ENCODE results near the gene FREM1.

The FREM1 gene

DNA sequence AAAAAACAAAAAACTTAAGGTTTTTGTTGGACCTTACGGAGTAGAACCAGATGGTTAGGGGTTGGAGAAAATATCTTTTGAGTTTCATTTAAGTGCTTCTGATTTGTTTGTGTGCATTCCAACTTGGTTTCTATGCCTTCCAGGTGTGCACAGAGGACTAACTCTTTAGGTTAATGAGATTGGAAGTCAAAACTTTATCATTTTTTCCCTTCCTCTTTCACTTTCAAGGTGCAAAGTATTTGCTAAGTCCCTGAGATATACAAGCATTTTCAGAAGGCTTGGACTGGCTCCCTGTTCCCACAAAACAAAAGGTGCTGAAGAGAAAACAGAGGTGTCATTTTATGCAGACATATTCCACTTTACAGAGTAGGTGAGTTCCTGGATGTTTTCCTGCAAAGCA lies 157.4 kb downstream of the FREM1 start:
- DNase-seq = no peak

GRCh38 chr9:14752271-14752670 lies 158.0 kb downstream of the FREM1 start:
- no peak for DNase-seq

DNA sequence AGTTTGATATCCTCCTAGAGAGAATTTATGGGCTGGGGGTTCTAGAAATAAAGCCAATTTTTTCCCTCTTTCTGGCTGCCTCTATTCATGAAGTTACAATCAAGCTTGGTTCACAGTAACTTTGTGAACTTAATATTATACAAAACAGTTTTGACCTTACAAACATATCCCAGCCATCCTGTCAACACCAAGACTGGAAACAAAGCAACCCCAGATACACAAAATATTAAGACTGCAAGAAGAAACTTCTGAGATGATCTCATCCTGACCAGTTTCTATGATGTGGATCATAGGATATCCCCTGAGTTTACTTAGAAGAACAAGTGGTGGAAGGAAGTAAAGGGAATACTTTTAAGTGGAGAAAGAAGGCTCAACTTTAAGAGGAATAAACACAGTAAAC lies 159.4 kb downstream of the FREM1 start:
- DNase-seq = no peak

GRCh38 chr9:14749741-14750211 lies 160.5 kb downstream of the FREM1 start:
- no peak for DNase-seq

DNA sequence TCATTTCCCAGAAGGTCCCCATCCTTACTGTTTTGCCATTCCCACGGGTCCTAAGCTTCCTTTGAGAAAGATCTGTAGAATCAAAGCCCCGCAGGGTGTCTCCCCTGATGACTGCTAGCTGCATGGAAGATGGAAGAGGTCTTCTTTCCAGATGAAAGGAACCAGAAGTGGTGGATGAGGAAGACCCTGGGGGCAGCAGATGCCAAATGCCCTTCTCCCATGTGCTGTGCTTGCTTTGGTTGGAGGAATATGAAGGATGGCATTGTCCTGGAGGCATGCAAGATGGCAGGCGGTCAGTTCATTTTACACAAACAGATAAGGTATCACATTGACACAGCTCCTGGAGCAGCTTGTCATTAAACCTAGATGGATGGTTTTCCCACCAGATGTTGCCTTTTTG lies 161.9 kb downstream of the FREM1 start:
- DNase-seq = no peak

- DNase-seq = no peak
Observed at GRCh38 chr9:14747111-14747510, 163.1 kb downstream of the FREM1 start.

GRCh38 chr9:14746626-14747025 lies 163.6 kb downstream of the FREM1 start:
- DNase-seq = no peak

GRCh38 chr9:14744768-14745167 lies 165.5 kb downstream of the FREM1 start:
- no peak for DNase-seq

DNA sequence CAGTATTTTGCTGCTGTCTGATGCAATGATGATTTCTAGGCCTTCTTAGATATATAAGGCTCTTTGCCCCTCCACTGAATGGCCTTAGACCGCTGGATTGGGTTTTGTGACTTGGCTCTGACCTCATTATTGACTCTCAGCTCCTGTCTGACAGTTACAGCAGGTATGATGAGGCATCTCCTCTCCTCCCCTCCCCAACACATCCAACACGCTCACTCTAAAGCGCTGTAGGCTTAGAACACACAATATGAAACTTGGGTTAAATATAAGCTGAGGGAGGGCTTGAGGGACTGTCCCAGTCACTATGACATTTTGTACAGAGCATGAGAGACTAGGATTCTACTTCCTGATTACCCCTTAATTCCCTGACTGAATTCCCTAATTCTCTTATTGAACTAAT lies 168.9 kb downstream of the FREM1 start:
- no peak for DNase-seq

DNA sequence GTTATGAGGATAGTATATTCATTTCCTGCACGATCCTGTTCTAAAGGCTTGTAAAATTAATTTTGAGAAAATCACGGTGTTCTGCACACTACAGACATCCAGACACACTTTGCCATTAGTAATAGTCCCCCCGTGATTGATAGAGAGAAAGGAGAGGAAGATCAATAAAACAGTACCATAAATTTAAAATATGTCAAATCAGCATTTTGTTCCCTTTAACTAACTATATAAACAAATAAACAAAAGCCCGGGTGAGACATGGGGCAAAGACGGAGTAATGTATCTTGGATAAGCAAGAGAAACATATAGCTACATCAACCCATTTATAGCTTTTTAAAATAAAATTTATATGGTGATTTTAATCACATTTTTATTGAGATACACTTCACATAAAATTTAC lies 177.1 kb downstream of the FREM1 start:
- no peak for DNase-seq

- DNase-seq = no peak
Observed at GRCh38 chr9:14731294-14731981, 178.8 kb downstream of the FREM1 start.

DNA sequence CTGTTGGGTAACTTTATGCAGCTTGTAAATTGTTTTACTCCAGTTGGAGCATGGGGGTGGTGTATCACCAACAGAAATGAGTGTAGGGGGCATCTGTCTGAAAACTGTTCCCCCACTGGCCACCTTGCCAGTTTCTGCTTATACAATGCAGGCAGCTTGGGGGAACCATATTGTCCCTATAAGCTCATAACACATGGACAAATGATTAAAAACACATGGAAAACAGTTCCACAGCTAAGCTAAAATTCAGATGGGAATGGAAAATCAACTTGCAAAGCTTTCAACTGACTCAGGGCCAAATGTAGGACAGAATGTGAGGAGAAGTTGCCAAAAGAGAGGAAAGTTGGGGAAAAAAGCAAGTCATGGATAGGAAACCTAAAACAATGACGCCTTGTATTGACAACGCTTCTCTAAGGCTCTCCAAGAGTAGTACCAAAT lies 179.7 kb downstream of the FREM1 start:
- DNase-seq = no peak

GRCh38 chr9:14723301-14723700 lies 186.9 kb downstream of the FREM1 start:
- no peak for DNase-seq

GRCh38 chr9:14722391-14723035 lies 187.7 kb downstream of the FREM1 start, which contains the start of gene CER1:
CER1 (minus strand) TSS chr9:14722733; CDS start chr9:14722672, 61 bp downstream.
- no peak for DNase-seq

DNA sequence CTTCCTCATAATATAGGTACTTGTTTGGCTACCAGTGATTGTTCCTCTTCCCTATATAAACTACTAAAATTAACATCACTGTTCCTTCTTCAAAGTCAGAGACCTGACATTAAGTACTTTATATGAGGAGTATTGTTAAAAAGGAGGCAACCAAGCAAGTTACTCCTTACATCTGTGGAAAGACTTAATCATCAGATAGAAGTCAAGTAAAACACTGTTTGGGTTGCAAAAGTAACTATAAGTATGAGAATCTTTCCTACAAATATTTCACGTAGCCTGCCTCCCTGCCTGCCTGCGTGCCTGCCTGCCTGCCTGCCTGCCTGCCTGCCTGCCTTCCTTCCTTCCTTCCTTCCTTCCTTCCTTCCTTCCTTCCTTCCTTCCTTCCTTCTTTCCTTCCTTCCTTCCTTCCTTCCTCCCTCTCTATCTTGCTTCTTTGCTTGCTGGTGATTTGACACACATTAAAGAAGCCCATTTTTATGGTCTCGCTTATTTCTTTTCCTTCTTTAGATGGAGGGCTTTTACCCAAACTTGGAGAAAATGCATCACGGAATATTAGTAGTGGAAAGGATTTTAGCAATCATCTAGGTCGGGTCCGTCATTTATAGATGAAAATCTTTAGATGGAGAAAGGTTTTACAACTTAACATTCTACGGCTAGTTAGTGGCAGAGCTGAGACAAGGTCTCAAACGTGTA lies 190.9 kb downstream of the FREM1 start:
- DNase-seq = no peak

DNA sequence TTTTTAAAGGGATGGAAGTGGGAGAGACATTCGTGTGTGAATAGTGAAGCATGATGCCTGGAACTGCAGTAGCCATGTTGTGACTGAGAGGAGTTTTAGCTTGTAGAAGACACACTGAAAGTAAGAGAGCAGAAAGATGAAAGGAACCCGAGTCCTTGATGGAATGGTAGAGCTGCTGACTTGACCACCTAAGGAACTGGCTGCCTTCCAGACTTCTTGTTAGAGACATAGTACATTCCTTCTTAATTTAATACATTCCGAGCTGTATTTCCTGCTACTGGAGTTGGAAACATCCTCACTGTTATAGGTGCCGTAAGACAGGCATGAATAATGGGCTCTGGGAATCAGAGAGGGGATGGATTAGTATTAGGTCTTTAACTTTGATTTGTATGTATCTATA lies 195.1 kb downstream of the FREM1 start:
- DNase-seq = no peak

DNA sequence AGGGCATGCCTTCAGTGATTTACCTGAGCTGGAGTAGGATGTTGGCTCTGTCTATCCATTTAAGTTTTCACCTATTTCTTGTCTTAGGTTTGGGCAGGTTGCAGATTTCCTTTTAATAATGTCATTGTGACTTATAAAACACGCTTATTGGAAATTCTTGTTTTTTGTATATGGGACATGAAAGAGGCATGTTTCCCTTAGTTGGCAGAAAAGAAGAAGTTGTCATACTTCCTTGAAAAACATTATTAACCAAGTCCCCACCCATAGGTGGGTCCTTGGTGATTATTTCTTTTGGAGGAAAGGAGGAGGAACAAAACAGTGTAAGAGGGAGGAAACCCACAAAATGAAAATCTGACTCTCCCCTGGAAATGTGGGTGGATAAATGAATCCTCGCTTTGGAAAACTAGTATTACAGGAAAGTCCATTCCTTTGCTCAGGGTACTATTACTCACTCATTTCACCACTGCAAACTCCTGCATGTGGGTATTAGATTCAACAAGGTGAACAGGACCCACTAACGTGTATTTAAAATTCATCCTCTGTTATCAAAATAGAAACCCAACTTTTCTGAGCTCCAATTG lies 197.0 kb downstream of the FREM1 start:
- no peak for DNase-seq

GRCh38 chr9:14710804-14711203 lies 199.4 kb downstream of the FREM1 start:
- no peak for DNase-seq

DNA sequence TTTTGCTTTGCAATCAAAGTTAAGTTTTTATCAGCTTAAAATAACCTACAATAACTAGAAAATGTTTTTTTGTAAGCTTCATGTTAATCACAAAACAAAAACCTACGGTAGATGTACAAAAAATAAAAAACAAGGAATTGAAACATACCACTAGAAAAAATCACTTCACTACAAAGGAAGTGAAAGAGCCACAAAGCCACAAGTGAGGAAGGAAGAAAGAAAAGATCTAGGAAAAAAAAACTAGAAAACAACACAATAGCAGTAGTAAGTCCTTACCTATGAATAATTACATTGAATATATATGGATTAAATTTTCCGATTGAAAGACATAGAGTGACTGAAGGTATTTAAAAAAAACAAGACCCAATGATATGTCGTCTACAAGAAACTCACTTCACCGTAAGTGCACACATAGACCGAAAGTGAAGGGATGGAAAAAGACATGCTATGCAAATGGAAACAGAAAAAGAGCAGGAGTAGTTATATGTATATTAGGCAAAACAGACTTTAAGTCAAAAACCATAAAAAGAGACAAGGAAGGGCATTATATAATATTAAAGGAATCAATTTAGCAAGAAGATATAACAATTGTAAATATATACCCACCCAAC lies 203.6 kb downstream of the FREM1 start:
- no peak for DNase-seq

DNA sequence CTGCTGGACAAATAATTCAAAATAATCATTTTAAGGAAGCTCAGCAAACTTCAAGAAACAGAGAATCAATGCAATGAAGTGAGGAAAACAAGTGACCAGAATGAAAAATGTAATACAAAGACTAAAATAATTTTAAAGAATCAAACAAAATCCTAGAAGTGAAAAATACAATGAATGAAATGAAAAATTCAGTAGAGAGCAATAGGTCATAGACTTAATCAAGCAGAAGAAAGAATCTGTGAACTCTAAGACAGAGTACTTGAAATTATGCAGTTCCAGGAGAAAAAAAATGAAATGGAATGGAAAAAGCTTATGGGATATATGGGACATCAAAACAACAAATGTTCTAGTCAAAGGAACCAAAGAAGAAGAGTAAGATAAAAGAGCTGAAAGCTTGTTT lies 205.1 kb downstream of the FREM1 start:
- no peak for DNase-seq

DNA sequence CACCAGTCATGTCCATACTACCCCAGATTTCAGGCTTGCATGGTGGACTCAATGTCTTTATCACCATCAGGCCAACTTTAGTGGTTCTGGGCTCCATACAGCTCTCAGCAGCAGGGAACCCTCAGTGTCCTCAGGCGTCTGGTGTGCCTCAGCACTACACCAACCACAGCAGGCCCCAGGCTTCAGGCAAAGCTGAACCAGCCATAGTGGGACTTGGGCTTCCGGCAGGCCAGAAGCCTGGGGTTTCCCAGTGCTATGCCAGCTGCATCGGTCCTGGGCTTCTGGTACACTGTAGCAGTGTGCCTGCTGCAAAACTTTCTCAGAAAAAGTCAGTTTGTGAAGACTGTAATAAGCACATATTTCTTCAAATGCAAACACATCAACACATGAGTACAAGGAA lies 205.9 kb downstream of the FREM1 start:
- no peak for DNase-seq

- no peak for DNase-seq
Observed at GRCh38 chr9:14702200-14702720, 208.0 kb downstream of the FREM1 start.
